NOMO-1 treated with DMSO at 0.1 percent for 48 hours (cell line): ENCODE data around the gene FEM1A.
"Not testable (repeated sequence)": the region's sequence is repeated elsewhere in the genome, so short reads cannot be mapped to it uniquely, and the experiment has no call there.

Source experiments
- DNase-seq: peaks from one replicate; lab custom pipeline; 2025; ENCODE audit not compliant: unreplicated experiment; lab: John Stamatoyannopoulos, UW

FEM1A gene

DNA sequence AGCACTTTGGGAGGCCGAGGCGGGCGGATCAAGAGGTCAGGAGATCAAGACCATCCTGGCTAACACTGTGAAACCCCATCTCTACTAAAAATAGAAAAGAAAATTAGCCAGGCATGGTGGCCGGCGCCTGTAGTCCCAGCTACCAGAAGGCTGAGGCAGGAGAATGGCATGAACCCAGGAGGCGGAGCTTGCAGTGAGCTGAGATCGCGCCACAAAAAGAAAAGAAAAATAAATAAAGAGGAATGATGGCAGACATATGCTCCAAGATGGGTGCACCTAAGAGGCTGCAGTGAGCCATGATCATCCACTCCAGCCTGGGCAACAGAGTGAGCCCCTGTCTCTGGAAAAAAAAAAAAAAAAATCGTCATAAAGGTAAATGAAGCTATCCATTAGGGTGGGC is 54.4 kb downstream of the FEM1A start:
- DNase-seq, result not testable (repeated sequence)

GRCh38 chr19:4847190-4847973 is 55.8 kb downstream of the FEM1A start:
- DNase-seq, result no peak

DNA sequence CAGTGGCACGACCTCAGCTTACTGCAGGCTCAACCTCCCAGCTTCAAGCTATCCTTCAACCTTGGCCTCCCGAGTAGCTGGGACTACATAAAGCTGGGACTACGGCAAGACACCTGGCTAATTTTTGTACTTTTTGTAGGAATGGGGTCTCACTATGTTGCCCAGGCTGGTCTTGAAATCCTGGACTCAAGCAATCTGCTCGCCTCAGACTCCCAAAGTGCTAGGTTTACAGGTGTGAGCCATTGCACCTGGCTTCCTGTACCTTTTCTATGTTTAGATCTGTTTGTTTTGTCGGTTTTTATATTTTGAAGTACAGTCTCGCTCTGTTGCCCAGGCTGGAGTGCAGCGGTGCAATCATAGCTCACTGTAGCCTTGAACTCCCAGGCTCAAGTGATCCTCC is 57.5 kb downstream of the FEM1A start:
- DNase-seq, result no peak
